Neural cell (in vitro differentiated cells): ENCODE results near the gene APOB. TPM values are rescaled to one million over a fixed set of nuclear protein-coding genes. Genes with fewer than 3 reads are reported as not detected.

Experiments
- H2AFZ ChIP-seq: fragments of 200-600, 300-800 bp; sonication (generic), shearing (Covaris generic); 2 replicates; pipeline ENCODE4 v1.6.0; 2014; ENCODE audit warnings: low read depth, mild to moderate bottlenecking, antibody characterized with exemption, low read length, moderate library complexity
- H3F3A ChIP-seq: fragments of 200-600 bp; shearing (Covaris generic); 2 replicates; pipeline ENCODE4 v1.6.1; 2016; ENCODE audit warnings: mild to moderate bottlenecking, moderate library complexity, mixed read lengths, antibody characterized with exemption, low read length; ENCODE audit not compliant: insufficient read depth, poor library complexity, severe bottlenecking
- H3K27ac ChIP-seq: fragments of 200-600, 300-800 bp; sonication (generic), shearing (Covaris generic); 2 replicates; pipeline ENCODE4 v1.5.1; 2014; ENCODE audit warnings: mild to moderate bottlenecking, low read length, moderate library complexity
- H3K27me3 ChIP-seq: fragments of 300-800, 200-600 bp; sonication (generic), shearing (Covaris generic); 2 replicates; pipeline ENCODE4 v1.6.0; 2014; ENCODE audit warnings: mild to moderate bottlenecking, low read depth, low read length, moderate library complexity; ENCODE audit not compliant: insufficient read depth
- H3K36me3 ChIP-seq: fragments of 300-800, 200-600 bp; sonication (generic), shearing (Covaris generic); 2 replicates; pipeline ENCODE4 v1.5.1; 2014; ENCODE audit warnings: mild to moderate bottlenecking, antibody characterized with exemption, low read length, moderate library complexity; ENCODE audit not compliant: insufficient read depth
- H3K4me2 ChIP-seq: fragments of 300-800, 200-600 bp; sonication (generic), shearing (Covaris generic); 2 replicates; pipeline ENCODE4 v1.6.0; 2014; ENCODE audit warnings: mild to moderate bottlenecking, low read length
- H3K4me3 ChIP-seq: fragments of 300-800, 200-600 bp; sonication (generic), shearing (Covaris generic); 2 replicates; pipeline ENCODE4 v1.5.1; 2014; ENCODE audit warnings: mild to moderate bottlenecking, low read length, moderate library complexity
- H3K79me2 ChIP-seq: fragments of 200-600 bp; shearing (Covaris generic); replicated peaks from 2 replicates; pipeline ENCODE4 v1.6.0; 2014; ENCODE audit warnings: mild to moderate bottlenecking, low read length, moderate library complexity; ENCODE audit not compliant: insufficient read depth
- H3K9ac ChIP-seq: fragments of 300-800, 200-600 bp; sonication (generic), shearing (Covaris generic); 2 replicates; pipeline ENCODE4 v1.6.1; 2016; ENCODE audit warnings: mild to moderate bottlenecking, low read length, mixed read lengths
- H3K9me2 ChIP-seq: fragments of 200-600 bp; shearing (Covaris generic); 2 replicates; pipeline ENCODE4 v1.6.1; 2016; ENCODE audit warnings: mild to moderate bottlenecking, low read length, mixed read lengths; ENCODE audit not compliant: insufficient read depth
- H3K9me3 ChIP-seq: fragments of 200-600, 300-800 bp; sonication (generic), shearing (Covaris generic); 2 replicates; pipeline ENCODE4 v1.6.1; 2016; ENCODE audit warnings: mild to moderate bottlenecking, mixed run types, low read length, moderate library complexity, mixed read lengths
- H4K20me1 ChIP-seq: fragments of 200-600 bp; shearing (Covaris generic); 2 replicates; pipeline ENCODE4 v1.6.1; 2016; ENCODE audit warnings: mild to moderate bottlenecking, mixed run types; ENCODE audit not compliant: insufficient read depth
- EP300 ChIP-seq: fragments of 450-650 bp; conservative IDR thresholded peaks from 2 replicates; pipeline ENCODE4 v1.6.1; 2014; ENCODE audit warnings: antibody characterized with exemption, mild to moderate bottlenecking, moderate library complexity; ENCODE audit not compliant: poor library complexity, severe bottlenecking
- EZH2 ChIP-seq: fragments of 200-600, 300-800 bp; shearing (Covaris generic), sonication (generic); IDR thresholded peaks from 2 replicates; pipeline ENCODE4 v1.6.1; 2014; ENCODE audit warnings: antibody characterized with exemption, low read length, borderline replicate concordance, mild to moderate bottlenecking; ENCODE audit not compliant: insufficient read depth, poor library complexity, severe bottlenecking
- MXI1 ChIP-seq: fragments of 450-650 bp; conservative IDR thresholded peaks from 2 replicates; pipeline ENCODE4 v1.6.1; 2014; ENCODE audit warnings: antibody characterized with exemption, mild to moderate bottlenecking; ENCODE audit not compliant: poor library complexity, severe bottlenecking
- POLR2AphosphoS5 ChIP-seq: IDR thresholded peaks from 2 replicates; pipeline ENCODE4 v1.6.1; 2012
- RAD21 ChIP-seq: fragments of 450-650 bp; conservative IDR thresholded peaks from 2 replicates; pipeline ENCODE4 v1.6.1; 2014; ENCODE audit warnings: antibody characterized with exemption, mild to moderate bottlenecking, moderate library complexity
- SMC3 ChIP-seq: fragments of 450-650 bp; conservative IDR thresholded peaks from 2 replicates; pipeline ENCODE4 v1.6.1; 2014; ENCODE audit warnings: antibody characterized with exemption, mild to moderate bottlenecking, moderate library complexity; ENCODE audit not compliant: poor library complexity
- TAF1 ChIP-seq: IDR thresholded peaks from 2 replicates; pipeline ENCODE4 v1.6.1; 2012; ENCODE audit warnings: low read depth
- polyA plus RNA-seq: library from polyadenylated mRNA; depleted of rRNA; stranded (reverse); fragments of >200 nt; gene quantifications from 2 replicates; pipeline ENCODE4 v1.2.3, GENCODE V29; 2014
- TF ChIP-seq, protein P1 (sequence below): fragments of 450-650 bp; IDR thresholded peaks from 2 replicates; pipeline ENCODE4 v1.5.1; 2014; ENCODE audit warnings: antibody characterized with exemption, mild to moderate bottlenecking, moderate library complexity; ENCODE audit not compliant: poor library complexity, severe bottlenecking
- TF ChIP-seq, protein P2 (sequence below): IDR thresholded peaks from 2 replicates; pipeline ENCODE4 v1.6.1; 2012; ENCODE audit warnings: borderline replicate concordance

APOB gene
- polyA plus RNA-seq, 1 donor from 2014 or later = not detected

GRCh38 chr2:20962939-20963557 lies 80.8 kb downstream of the APOB start:
- Histone ChIP-seq H4K20me1 (no peaks in the 10 kb centered on the region), H2AFZ (no peak overlapping the region), H3F3A (no peaks in the 10 kb centered on the region), H3K4me2 (no peak overlapping the region), H3K27me3 (no peaks in the 10 kb centered on the region), H3K79me2 (no peaks in the 10 kb centered on the region), H3K36me3 (no peaks in the 10 kb centered on the region), H3K9me2 (no peaks in the 10 kb centered on the region), H3K4me3 (no peak overlapping the region), H3K27ac (no peak overlapping the region), H3K9ac (no peak overlapping the region), H3K9me3 (no peaks in the 10 kb centered on the region)
- peak; percentile 94 for TF ChIP-seq SMC3
- no peak for TF ChIP-seq EP300
- TF ChIP-seq TAF1 = no peak
- TF ChIP-seq MXI1 = peak; percentile 13
- TF ChIP-seq RAD21 = peak; percentile 84
- no peak for TF ChIP-seq POLR2AphosphoS5
- TF ChIP-seq, protein P1, sequence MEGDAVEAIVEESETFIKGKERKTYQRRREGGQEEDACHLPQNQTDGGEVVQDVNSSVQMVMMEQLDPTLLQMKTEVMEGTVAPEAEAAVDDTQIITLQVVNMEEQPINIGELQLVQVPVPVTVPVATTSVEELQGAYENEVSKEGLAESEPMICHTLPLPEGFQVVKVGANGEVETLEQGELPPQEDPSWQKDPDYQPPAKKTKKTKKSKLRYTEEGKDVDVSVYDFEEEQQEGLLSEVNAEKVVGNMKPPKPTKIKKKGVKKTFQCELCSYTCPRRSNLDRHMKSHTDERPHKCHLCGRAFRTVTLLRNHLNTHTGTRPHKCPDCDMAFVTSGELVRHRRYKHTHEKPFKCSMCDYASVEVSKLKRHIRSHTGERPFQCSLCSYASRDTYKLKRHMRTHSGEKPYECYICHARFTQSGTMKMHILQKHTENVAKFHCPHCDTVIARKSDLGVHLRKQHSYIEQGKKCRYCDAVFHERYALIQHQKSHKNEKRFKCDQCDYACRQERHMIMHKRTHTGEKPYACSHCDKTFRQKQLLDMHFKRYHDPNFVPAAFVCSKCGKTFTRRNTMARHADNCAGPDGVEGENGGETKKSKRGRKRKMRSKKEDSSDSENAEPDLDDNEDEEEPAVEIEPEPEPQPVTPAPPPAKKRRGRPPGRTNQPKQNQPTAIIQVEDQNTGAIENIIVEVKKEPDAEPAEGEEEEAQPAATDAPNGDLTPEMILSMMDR = peak; percentile 88
- TF ChIP-seq, protein P2, sequence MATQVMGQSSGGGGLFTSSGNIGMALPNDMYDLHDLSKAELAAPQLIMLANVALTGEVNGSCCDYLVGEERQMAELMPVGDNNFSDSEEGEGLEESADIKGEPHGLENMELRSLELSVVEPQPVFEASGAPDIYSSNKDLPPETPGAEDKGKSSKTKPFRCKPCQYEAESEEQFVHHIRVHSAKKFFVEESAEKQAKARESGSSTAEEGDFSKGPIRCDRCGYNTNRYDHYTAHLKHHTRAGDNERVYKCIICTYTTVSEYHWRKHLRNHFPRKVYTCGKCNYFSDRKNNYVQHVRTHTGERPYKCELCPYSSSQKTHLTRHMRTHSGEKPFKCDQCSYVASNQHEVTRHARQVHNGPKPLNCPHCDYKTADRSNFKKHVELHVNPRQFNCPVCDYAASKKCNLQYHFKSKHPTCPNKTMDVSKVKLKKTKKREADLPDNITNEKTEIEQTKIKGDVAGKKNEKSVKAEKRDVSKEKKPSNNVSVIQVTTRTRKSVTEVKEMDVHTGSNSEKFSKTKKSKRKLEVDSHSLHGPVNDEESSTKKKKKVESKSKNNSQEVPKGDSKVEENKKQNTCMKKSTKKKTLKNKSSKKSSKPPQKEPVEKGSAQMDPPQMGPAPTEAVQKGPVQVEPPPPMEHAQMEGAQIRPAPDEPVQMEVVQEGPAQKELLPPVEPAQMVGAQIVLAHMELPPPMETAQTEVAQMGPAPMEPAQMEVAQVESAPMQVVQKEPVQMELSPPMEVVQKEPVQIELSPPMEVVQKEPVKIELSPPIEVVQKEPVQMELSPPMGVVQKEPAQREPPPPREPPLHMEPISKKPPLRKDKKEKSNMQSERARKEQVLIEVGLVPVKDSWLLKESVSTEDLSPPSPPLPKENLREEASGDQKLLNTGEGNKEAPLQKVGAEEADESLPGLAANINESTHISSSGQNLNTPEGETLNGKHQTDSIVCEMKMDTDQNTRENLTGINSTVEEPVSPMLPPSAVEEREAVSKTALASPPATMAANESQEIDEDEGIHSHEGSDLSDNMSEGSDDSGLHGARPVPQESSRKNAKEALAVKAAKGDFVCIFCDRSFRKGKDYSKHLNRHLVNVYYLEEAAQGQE = no peak
- TF ChIP-seq EZH2 = no peak

DNA sequence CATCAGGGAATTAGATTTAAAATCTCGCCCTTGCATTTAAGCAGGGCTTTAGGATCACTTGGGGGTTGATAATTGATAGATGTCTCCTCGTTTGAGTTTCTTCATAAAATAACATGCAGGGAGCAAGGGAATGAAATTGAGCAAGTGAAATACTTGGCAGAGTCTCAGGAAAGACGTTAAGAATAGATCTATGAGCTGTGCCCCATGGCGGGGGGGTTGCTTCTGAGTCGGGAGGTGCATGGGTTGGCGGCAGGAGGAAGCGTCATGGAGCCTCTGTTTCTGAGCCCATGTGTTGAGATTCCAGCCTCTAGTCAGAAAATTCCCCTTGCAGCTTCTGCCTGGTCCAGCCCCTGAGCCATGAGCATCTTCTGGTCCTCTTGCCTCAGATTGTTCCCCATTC lies 82.0 kb downstream of the APOB start:
- TF ChIP-seq EP300 (no peak), MXI1 (no peak), RAD21 (no peak), TAF1 (no peak)
- TF ChIP-seq, protein P2 = no peak
- H3K27me3 ChIP-seq = no peaks in the 10 kb centered on the region
- H3K36me3 ChIP-seq = no peaks in the 10 kb centered on the region
- H3K4me2 ChIP-seq = no peak overlapping the region
- no peak overlapping the region for H3K4me3 ChIP-seq
- H3K79me2 ChIP-seq = no peaks in the 10 kb centered on the region
- no peaks in the 10 kb centered on the region for H3K9me3 ChIP-seq
- no peaks in the 10 kb centered on the region for H3K9me2 ChIP-seq
- no peak overlapping the region for H3K27ac ChIP-seq
- no peak overlapping the region for H3K9ac ChIP-seq
- H3F3A ChIP-seq = no peaks in the 10 kb centered on the region
- no peaks in the 10 kb centered on the region for H4K20me1 ChIP-seq
- no peak overlapping the region for H2AFZ ChIP-seq
